GM21390 (cell line): ENCODE measurements around the gene AK8.

Source experiments
- ATAC-seq: cut with Tn5 transposase; IDR thresholded peaks from one replicate; pipeline ENCODE4 v1.9.1; 2021; ENCODE audit not compliant: unreplicated experiment

AK8 gene

DNA sequence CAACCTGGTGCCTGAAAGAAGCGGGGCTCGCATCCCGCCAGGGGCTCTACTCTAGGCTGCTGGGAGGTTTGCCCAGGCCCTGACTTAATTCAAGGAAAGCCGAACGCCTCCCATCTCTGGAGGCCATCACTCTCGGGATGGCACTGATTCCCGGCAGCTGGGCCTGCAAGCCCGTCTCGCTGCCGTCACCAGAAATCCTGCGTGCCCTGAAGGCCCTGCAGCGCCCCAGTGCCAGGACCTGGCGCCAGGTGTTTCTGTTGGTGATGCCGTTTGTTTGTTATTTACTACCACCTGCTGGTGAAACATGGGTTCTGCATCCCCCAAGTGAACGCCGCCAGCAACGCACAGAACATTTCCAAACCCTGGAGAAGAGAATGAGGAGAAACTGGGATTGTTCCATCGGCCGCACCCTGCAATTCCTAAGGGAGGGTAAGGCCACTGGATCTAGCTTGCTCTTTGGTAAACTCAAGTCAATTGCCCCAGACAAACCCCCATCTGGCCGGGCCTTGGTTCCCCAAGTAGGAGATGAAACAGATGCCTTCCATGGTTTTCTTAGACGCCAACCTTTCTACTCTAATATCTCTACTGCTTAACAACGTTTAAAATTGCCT, 77.9 kb downstream of the AK8 start:
- ATAC-seq: no peak

GRCh38 chr9:132798817-132799790, 79.0 kb downstream of the AK8 start:
- ATAC-seq: no peak

DNA sequence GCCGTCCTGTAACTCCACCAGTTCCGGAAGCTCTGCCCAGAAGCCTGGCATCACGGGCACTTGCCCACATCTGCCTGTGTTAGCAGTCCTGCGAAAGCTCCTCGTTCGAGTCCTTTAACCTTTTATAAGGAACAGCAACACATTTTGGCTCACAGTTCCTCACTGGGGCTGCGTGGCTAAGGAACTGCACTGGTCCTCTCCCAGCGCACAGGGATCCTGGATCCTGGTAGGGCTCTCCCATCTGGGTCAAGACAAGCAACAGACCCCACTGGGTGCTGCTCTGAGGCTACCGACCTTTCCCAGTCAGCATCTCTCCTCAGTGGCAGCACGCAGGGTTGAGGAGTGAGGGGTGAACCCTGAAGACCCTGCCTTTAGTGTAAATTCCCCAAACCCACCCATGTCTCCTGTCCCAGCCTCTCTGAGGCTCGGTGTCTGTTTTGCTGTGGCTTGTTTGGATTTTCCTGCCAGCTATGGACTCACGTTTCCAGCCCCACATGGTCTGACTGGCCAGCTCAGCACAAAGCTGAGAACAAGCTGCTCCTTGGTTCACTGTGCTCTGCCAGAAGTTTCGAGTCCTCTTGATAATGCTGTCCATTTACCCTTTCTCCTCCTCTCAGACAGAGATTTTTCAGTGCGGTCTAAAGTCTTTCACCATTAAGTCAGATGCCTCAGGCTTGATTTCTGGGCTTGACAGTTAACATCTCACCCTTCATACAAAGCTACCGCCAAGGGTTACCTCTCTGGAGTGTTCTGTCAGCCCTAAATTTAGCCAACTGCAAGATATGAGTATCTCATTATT, 80.0 kb downstream of the AK8 start:
- no peak for ATAC-seq

GRCh38 chr9:132795511-132796303, 82.4 kb downstream of the AK8 start:
- no peak for ATAC-seq

DNA sequence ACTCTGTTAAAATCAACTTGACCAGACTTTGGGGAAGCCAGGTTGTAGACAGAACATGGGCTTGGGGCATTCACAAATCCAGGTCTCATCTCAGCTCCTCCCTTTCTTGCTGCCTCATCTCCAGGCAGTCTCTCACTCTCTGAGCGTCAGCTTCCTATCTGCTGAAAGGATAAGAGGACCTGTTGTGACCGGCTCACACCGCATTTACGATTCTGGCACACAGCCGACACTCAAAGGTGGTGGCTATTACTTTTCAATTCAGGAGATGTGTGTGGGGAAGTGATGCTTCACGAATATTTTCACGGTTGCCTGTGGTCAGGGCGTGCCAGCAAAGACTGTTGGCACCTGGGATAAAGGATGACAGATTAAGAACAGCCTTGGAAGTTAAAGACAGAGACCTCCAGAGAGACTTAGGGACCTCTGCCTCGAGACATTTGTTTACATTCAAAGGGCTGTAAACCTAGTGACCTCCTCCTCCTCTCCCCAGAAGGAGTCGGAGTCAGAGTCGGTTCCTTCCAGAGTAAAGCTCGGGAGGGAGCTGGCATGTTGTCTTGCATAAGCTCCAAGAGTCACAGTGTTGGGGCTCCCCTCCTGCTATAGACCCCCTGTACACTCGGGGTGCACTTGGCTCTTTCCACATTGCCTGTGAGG, 83.2 kb downstream of the AK8 start:
- ATAC-seq: no peak

GRCh38 chr9:132793606-132794580, 84.2 kb downstream of the AK8 start:
- no peak for ATAC-seq

DNA sequence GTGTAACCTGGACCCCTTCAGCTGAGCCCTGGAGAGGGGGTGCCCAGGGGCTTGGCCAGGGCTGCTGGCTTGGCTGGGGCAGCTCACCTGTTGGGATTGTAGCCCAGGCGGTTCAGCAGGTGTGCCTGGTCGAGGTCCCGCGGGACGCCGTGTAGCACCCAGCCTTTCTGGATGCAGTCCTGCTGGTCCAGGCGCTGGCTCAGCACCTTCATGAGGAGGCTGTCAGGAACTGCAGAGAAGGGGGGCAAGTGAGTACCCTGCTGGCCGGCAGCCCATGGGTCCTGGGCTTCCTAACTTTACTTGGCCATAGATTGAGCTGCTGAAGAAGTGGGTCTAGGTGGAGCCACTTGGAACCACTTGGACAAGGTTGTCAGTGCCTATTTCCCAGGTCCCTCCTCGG, 85.5 kb downstream of the AK8 start:
- no peak for ATAC-seq

DNA sequence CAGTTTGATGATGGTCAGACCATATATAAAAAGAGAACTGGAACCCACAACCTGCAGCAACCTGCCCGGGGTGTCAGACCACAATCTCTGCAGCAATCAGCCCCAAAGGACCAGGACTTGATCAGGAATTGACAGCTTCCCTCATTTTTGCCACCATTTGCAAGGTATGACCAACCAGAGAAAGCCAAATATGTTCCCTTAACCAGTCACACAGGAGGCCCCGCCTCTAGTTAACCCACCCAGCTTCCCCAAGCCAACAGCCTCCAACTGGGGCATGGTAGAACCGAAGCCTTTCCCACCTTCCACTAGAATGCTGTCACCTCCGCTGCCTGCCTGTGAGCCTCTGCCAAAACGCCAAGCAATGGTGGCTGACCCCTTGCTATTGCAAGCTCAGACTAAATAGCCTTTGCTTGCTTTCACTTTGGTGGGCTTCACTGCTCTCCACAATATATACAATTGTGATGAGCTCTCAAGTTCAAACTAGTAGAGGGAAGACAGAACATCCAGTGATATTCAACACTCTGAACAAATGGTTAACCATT, 86.3 kb downstream of the AK8 start:
- ATAC-seq: no peak

GRCh38 chr9:132789719-132790118, 88.4 kb downstream of the AK8 start:
- no peak for ATAC-seq

DNA sequence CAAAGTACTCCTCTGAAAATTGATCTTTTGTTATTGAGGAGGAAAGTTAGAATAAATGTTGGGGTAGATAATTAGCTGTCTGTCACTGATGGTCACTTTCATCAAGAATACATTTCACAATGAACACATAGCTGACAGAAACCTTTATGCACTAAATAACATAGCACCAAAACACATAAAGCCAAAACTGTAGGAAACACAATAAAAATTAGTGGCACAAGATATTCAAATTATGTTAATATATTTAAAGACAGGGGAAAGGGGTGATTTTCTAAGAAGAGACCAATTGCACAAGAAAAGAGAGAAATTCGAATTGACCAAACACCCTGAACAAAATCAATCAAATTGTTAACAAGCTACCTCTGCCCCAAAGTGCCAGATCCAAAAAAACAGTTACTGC, 89.7 kb downstream of the AK8 start:
- no peak for ATAC-seq

DNA sequence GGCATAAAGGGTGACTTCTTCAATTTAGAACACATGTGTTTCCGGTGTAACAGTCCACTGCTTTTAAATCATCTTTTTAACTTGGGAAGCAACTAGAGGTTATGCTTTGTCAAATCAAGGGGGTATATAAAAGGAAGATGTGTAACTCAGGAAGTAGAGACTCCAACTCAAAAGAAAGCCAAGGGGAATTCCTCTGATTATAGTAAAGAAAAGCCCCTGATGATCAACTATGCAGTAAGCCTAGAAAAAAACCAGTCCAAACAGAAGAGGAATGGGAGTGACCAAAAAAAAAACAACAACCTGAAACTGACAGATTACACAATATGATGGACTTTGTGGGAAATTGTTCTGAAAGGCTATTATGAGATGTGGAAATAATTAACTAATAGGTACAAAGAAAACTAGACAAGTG, 90.3 kb downstream of the AK8 start:
- ATAC-seq: no peak

GRCh38 chr9:132784286-132784830, 93.7 kb downstream of the AK8 start:
- no peak for ATAC-seq

DNA sequence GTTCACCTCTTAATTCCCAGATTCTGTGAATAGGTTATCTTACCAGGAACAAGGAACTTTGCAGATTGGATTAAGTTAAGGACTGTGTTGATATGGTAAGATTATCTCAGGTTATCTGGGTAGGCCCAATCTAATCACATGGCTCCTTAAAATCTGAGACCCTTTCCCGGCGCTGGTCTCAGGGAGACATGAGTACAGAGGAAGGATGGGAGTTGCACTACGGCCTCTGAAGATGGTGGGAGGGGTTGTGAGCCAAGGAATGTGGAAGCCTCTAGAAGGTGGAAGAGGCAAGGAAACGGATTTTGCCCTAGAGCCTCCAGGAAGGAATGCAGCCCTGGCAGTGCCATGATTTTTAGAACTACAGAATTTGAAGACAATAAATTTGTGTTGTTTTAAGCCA, 95.1 kb downstream of the AK8 start:
- no peak for ATAC-seq

- no peak for ATAC-seq
These were observed 96.0 kb downstream of the AK8 start for GRCh38 chr9:132782037-132782436.

GRCh38 chr9:132780230-132781007, 97.7 kb downstream of the AK8 start:
- no peak for ATAC-seq

DNA sequence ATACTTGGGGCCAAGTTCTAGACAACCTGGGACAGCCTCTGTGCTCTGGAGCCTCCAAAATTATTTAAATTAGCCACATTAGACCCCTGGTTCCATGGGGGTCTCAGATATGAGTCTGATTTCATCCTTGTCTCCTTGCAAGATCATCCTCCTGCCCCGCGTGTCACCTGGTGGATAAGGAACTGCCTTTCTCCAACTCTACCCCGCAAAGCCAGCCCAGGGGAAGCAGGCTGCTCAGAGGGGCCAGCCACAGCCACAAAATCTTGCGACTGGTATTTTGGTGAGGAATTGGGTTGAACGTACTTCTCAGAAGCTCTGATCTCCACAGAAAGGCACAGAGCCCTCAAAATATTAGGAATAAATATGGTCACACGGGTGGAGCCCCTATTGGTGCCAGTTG, 101.2 kb downstream of the AK8 start:
- no peak for ATAC-seq

DNA sequence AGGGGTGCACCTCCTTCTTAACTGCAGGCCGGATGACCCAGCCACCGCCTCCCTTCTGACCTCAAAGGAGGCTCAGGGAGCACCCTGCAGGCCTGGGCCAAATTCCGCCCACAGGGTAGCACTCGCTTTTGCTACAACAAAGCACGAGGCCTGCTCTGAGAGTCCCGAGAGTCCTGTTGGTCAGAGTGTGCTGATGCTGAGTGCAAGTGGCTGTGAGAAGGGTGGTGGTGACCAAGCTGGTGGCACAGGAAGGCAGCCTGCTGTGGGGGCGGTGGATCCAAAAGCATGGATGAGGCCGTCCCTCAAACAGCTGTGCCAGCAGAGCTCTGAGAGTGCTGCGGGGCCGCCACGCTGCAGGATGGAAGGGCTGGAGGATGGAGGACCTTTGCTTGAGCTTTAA, 101.8 kb downstream of the AK8 start:
- no peak for ATAC-seq

DNA sequence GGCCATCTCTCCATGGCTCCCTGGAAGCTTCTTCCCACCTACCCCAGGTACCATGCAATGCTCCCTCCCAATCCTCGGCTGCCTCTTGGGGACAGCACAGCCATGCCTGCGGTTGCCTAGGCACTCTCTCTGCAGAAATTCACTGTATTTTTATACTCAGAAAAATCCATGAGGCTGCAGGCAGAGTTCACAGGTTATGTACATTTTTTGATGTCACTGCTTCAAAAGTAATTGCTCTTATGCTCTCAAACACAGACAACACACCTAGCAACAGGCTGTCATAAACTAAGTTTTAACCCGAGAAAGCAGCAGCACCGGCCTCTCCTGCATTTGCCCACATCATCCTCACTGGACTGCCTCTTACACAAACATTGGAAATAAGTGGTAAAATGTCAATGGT, 102.4 kb downstream of the AK8 start:
- ATAC-seq: no peak
